Stimulated activated CD8-positive, alpha-beta memory T cell treated with anti-CD3 and anti-CD28 coated beads, Interleukin-4, amount 100 ng/mL, for 4 hours (primary cell): ENCODE data around the gene CYP2A7.
A peak's percentile ranks its signal among the peaks of the same experiment; 100 is the strongest.
"Not testable (repeated sequence)": the region's sequence is repeated elsewhere in the genome, so short reads cannot be mapped to it uniquely, and the experiment has no call there.

Experiments used
- DNase-seq, 2 donors: peaks; one replicate each; pipeline ENCODE4 v3.0.0-alpha.2; 2020; ENCODE audit warnings: low read depth in 2 of 2, low spot score in 1 of 2

Gene CYP2A7

DNA sequence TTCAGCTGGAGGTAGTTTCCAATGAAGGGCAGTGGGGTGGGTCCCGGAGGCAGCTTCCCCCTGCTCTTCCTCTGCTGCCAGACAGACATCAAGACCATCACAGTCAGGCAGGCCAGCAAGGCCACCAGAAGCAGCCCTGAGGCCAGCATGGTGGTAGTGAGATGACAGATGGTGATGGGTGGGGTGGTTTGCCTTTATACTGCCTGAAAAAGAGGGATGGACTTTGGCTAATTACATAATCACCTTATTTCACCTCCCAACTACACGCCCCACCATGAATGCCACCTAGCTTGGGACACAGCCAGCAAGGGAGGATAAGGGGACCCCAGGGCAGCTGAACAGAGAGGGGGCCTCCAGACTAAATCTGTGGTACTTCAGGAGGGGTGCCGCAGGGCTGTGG is at the start of gene CYP2A7:
CYP2A7 (minus strand) TSS at position 170 of the 400 bp plus-strand sequence; CDS start at position 149, 21 bp downstream.
- not testable (repeated sequence) for DNase-seq

DNA sequence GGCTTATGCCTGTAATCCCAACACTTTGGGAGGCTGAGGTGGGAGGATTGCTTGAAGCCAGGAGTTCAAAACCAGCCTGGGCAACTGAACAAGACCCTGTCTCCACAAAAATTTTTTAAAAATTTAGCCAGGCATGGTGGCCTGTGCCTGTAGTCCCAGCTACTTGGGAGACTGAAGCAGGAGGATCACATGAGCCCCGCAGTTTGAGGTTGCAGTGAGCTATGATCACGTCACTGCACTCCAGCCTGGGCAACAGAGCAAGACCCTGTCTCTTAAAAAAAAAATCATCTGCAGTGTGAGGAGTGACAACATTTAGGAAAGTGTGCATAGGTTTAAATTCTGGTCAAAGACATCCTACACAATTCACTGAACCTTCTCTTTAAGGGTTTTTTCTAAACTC is 48.8 kb upstream of the CYP2A7 start:
- not testable (repeated sequence) for DNase-seq

DNA sequence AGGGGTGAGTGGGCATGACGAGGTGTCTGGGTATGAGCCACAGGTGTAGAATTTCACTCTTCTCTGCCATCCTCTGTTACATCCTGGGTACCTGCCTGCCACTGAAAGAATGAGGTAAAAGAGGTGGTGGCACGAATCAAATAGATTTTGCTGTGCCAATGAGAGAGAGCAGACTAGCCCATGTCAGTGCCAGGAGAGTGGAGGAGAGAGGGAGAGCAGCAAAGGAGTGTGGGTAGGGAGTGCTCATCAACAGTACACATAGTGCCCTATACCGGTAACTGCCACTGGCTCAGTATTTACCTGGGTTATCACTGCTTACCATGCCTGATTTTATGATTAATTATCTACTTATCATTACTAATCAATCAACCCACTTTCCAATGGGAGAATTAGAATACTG is 47.9 kb upstream of the CYP2A7 start:
- DNase-seq: not testable (repeated sequence)

DNA sequence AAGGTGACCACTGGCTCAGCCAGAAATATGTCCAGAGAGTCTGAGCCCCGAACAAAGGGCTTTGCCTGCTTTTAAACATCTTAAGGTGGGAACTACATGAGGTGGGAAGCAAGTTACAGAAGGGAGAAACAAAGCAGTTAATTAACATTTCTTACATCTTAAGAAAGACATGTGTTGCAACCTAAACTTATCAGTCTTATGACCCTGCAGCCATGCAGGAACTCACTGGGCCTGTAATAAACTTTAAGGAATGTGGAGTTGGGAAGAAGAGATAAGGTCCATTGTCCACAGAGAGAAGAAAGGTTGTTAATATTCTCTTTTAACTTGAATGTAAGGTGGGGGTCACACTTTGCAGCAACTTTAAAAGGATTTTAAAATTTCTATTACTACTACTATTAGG is 46.8 kb upstream of the CYP2A7 start:
- DNase-seq: no peak

DNA sequence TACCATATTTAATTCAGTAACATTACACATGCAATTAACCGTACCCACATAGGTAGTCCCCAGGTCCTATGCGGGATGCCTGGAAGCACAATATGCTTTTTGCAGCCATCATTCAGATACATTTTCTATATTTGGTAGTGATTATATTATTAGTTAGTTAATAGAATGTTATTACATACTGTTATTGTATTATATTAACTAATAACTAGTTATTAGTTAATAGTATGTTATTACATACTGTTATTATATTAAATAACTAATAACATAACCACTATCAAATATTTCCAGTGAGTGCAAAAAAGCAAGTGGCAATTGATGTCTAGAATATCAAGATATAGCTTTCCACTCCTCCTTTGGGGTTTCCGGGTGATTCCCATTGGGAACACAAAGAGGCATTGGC is 45.5 kb upstream of the CYP2A7 start:
- no peak for DNase-seq

DNA sequence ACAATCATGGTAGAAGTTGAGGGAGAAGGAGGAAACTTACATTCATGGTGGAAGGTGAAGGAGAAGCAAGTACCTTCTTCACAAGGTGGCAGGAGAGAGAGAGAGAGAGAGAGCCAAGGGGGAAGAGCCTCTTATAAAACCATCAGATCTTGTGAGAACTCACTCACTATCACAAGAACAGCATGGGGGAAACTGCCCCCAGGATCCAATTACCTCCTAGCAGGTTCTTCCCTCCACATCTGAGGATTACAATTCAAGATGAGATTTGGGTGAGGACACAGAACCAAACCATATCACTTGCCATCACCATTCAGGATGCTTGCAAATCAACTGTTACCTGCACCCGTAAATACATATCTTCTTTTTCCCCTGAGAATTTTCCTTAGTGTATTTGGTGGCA is 44.2 kb upstream of the CYP2A7 start:
- DNase-seq: not testable (repeated sequence)

GRCh38 chr19:40923934-40924391 is 41.9 kb upstream of the CYP2A7 start:
- no peak for DNase-seq

GRCh38 chr19:40922237-40923160 is 40.5 kb upstream of the CYP2A7 start:
- not testable (repeated sequence) for DNase-seq

- no peak for DNase-seq
Measured at GRCh38 chr19:40921005-40921897, 39.2 kb upstream of the CYP2A7 start.

GRCh38 chr19:40920300-40921004 is 38.4 kb upstream of the CYP2A7 start:
- no peak for DNase-seq

DNA sequence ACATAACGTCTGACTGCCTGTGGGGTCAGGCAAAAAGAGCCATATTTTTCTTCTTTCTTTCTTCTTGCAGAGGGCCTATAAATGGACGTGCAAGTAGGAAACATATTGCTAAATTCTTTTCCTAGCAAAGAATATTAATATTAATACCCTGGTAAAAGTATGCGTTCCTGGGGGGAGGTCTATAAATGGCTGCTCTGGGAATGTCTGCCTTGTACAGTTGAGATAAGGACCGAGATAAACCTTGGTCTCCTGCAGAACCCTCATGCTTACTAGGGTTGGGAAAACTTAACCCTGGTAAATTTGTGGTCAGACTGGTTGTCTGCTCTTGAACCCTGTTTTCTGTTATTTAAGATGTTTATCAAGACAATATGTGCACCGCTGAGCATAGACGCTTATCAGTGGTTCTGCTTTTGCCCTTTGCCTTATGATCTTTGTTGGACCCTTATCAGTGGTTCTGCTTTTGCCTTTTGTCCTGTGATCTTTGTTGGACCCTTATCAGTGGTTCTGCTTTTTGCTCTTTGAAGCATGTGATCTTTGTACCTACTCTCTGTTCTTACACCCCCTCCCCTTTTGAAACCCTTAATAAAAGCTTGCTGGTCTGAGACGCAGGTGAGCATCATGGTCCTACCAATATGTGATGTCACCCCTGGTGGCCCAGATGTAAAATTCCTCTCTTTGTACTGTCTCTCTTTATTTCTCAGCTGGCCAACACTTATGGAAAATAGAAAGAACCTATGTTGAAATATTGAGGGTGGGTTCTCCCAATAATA is 37.7 kb upstream of the CYP2A7 start:
- not testable (repeated sequence) for DNase-seq

DNA sequence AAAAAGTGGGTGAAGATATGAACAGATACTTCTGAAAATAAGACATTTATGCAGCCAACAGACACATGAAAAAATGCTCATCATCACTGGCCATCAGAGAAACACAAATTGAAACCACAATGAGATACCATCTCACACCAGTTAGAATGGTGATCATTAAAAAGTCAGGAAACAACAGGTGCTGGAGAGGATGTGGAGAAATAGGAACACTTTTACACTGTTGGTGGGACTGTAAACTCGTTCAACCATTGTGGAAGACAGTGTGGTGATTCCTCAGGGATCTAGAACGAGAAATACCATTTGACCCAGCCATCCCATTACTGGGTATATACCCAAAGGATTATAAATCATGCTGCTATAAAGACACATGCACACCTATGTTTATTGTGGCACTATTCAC is 36.3 kb upstream of the CYP2A7 start:
- DNase-seq: not testable (repeated sequence)

DNA sequence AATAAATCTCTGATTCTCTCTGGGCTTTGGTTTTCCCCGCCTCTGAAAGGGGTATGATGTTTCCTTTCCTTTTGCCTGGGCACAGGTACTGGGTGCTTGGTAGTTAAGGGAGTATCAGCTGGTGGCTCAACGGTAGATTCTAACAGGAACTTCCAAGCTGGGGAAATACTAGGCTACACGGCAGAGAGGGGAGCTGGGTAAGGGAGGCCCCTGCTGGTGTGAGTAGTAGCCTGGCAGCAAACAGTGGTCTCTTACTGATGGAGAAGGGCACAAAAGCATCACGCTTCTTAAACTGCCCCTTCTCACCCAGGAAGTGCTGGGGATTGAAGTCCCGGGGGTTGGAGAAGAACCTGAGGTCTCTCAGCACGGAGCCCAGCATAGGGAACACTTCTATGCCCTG is 26.9 kb upstream of the CYP2A7 start:
- peak in 1 of 2 donors; percentile 3 for DNase-seq

- peak; percentile 5 to 46 for DNase-seq
Measured at GRCh38 chr19:40907968-40908735, 26.1 kb upstream of the CYP2A7 start.

DNA sequence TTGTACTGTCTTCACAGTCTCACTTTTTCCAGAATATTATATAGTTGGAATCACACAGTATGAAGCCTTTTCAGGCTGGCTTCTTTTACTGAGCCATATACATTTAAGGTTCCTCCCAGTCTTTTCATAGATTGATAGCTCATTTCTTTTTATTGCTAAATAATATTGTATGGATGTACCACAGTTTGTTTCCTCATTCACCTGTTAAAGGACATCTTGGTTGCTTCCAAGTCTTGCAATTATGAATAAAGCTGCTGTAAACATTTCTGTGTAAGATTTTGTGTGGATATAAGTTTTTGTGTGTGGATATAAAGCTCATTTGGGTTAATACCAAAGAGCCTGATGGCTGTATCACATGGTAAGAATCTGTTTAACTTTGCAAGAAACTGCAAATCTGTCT is 24.5 kb upstream of the CYP2A7 start:
- DNase-seq: no peak

DNA sequence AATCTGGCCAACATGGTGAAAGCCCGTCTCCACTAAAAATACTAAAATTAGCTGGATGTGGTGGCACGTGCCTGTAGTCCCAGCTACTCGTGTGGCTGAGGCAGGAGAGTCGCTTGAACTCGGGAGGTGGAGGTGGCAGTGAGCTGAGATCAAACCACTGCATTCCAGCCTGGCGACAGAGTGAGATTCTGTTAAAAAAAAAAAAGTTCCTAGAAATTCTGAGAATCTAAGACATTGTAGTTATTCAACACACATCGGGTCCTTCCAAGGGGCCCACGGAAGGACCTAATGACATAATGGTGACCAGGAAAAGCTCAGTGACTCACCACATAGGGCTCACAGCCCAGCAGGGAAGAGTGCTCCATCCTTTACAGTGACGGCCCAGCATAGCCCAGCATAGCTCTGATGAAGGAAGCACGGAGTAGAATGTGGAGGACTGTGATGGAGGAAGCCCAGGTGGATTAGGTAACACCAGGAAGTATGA is 22.7 kb upstream of the CYP2A7 start:
- not testable (repeated sequence) for DNase-seq

DNA sequence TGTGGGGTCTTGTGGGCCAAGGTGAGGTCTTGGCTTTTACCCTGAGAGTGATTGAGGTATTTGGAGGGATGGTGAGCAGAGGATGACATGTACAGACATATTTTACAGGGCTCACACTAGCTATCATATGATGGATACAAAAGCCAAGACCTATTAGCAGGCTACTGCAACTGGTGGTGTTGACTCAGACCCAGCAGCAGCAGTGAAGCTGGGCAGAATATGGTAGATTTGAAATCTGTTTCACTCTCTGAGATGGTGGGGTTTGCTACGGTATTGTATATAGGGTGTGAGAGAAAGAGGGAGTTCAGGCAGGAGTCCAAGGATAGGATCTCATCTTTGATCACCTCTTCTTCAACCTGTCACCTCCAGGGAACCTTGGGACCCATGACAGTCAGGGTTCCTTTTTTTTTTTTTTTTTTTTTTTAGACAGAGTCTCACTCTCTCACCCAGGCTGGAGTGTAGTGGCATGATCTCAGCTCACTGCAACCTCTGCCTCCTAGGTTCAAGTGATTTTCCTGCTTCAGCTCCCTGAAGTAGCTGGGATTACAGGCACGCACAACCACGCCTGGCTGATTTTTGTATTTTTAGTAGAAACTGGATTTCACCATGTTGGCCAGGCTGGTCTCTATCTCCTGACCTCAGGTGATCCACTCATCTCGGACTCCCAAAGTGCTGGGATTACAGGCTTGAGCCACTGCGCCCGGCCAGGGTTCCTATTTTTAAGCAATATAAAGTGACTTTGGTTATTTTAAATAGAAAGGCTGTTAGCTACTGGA is 20.1 kb upstream of the CYP2A7 start:
- DNase-seq: not testable (repeated sequence)

DNA sequence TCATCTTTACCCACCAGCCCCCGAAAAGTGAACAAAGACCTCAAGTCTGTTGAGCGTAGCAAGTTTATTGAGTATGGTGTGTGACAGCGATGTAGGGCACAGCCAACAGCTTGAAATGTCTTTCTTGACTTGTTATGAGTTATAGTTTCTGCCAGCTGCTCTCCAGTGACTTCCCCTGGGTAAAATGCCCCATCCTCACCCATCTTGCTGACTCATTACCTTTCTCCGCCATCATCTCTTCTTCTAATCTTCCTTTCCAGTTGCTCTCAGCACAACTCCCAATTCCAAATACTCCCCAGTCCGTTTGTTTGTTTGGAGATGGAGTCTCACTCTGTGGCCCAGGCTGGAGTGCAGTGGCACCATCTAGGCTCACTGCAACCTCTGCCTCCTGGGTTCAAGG is 18.5 kb upstream of the CYP2A7 start:
- not testable (repeated sequence) for DNase-seq

- DNase-seq: not testable (repeated sequence)
Measured at GRCh38 chr19:40899964-40900363, 17.9 kb upstream of the CYP2A7 start.
